AG09319 (cell line): ENCODE results near the gene C10orf105.

Source experiments
- DNase-seq: peaks from one replicate; pipeline ENCODE4 v3.0.0-alpha.2; 2010; ENCODE audit warnings: low read depth; ENCODE audit errors: extremely low read depth
- TF ChIP-seq, protein P1 (sequence below): IDR thresholded peaks from 2 replicates; pipeline ENCODE4 v1.5.1; 2011; ENCODE audit warnings: low read depth, mild to moderate bottlenecking, inconsistent platforms, low read length, moderate library complexity

Gene C10orf105

DNA sequence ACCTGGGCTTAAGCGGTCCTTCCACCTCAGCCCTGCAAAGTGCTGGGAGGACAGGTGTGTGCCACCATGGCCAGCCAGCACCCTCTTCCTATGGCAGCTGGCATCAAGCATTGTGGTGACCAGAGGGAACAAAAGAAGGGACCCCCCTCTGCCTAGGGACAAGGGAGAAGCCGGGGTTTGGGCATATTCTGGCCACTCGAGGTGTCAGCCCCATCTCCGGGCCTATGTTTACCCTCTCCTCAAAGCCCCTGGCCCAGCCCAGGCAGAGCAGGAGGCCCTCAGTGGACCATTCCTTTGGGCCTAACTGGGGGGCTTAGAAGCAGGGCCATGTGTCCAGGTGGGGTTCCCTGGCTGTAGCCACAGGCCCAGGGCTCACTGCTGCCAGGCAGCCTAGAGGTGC is 29.8 kb upstream of the C10orf105 start:
- DNase-seq, result no peak
- TF ChIP-seq, protein P1, sequence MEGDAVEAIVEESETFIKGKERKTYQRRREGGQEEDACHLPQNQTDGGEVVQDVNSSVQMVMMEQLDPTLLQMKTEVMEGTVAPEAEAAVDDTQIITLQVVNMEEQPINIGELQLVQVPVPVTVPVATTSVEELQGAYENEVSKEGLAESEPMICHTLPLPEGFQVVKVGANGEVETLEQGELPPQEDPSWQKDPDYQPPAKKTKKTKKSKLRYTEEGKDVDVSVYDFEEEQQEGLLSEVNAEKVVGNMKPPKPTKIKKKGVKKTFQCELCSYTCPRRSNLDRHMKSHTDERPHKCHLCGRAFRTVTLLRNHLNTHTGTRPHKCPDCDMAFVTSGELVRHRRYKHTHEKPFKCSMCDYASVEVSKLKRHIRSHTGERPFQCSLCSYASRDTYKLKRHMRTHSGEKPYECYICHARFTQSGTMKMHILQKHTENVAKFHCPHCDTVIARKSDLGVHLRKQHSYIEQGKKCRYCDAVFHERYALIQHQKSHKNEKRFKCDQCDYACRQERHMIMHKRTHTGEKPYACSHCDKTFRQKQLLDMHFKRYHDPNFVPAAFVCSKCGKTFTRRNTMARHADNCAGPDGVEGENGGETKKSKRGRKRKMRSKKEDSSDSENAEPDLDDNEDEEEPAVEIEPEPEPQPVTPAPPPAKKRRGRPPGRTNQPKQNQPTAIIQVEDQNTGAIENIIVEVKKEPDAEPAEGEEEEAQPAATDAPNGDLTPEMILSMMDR, result no peak

GRCh38 chr10:71748671-71749191 is 29.2 kb upstream of the C10orf105 start:
- no peak for DNase-seq

DNA sequence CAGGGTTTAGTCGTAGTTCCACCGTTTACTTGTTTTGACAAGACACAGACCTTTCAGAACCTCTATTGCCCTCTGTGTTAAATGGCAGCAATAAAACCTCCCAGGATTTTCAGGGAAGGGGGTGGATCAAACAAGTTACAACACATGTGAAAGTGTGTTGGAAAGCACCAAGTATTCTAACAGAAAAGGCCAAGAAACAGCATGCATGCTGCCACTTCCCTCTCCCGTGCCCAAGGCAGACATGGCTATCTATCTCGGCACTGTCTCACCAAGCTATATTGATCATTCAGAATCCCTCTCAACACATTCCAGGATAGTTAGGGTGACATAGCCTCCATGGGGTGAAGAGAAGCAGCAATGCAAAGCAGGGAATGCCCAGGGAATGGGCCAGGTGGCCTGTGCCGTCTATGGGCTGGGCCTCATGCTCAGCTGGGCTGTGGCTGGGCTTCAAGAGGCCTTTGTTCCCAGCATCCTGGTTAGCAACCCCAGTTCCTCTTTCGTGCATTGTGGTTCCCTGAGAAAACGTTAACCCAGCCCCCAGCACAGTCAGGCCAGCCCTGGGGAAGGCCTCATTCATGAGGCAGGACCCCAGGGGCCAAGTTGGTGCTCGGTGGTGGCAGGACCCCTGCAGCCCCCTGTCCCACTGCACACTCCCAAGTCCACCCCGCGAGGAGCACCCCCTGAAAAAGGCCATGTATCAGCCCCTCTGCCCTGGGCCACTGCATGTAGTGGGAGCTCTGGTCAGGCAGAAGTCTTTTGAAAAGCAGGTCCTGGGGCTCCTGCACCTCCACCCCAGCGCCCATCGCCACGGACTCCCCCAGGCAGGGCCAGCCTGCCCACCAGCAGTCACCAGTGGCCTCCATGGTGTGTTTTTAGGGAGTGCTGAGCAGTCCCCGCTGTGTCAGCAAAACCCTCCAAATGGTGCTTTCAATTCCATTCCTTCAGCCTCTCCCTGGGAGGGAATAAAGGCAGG is 28.3 kb upstream of the C10orf105 start:
- TF ChIP-seq, protein P1, result no peak
- DNase-seq, result no peak

More at GRCh38 chr10:71748671-71749191, 29.2 kb upstream of the C10orf105 start:
- TF ChIP-seq, protein P1, result no peak

GRCh38 chr10:71747039-71747531 is 27.5 kb upstream of the C10orf105 start:
- TF ChIP-seq, protein P1, result no peak

GRCh38 chr10:71746344-71747037 is 26.9 kb upstream of the C10orf105 start:
- DNase-seq, result no peak
- TF ChIP-seq, protein P1, result no peak; the same call in 1 of the 2 replicates

More at GRCh38 chr10:71747039-71747531, 27.5 kb upstream of the C10orf105 start:
- DNase-seq, result no peak

GRCh38 chr10:71745664-71746250 is 26.2 kb upstream of the C10orf105 start:
- no peak for DNase-seq
- TF ChIP-seq, protein P1, result no peak
